ENCODE measurements around the gene DGKZ. TPM values are rescaled to one million over a fixed set of nuclear protein-coding genes. Genes with fewer than 3 reads are reported as not detected.
A peak's percentile ranks its signal among the peaks of the same experiment; 100 is the strongest.

Gene DGKZ
- total and polyA plus RNA-seq, 2 experiments from 2014 or later, result 45.1 to 170 TPM

DNA sequence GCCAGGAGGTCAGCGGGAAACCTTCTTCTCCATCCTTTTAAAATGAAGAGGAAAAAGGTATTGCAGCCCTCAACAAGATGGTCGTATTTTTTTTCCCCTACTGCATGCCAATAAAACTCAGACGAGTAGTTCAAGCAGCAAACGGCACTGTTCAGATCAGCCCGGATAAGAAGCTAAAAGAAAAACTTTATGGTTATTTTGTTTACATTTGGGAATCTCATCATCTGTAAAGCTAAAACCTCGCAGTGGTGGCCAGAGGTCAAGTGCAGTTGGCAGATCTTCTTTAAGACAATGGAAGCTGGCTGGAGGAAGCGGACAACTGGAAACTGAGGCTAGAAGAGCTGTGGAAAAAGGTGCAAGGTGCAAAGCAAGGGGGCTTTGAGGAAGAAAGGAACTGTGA, 75.3 kb downstream of the DGKZ start:
- H3K36me3 Mint-ChIP-seq (ENCODE audit: low read depth), result no peaks in the 10 kb centered on the region
- Histone ChIP-seq H4K20me1 (replicated peaks; ENCODE audit: insufficient read depth) (no peaks in the 10 kb centered on the region), H3K36me3 (ENCODE audit: insufficient read depth) (peaks cover 3% of the 10 kb centered on the region; the same call in 1 of the 2 replicates), H3F3A (replicated peaks; ENCODE audit: low read depth) (no peaks in the 10 kb centered on the region; the same call in 1 of the 2 replicates), H3K4me3 (no peak overlapping the region), H3K79me2 (replicated peaks; ENCODE audit: insufficient read depth) (no peaks in the 10 kb centered on the region), H3K9me2 (ENCODE audit: insufficient read depth) (no peaks in the 10 kb centered on the region), H3K27me3 (ENCODE audit: insufficient read depth) (no peaks in the 10 kb centered on the region), H3K4me2 (no peak overlapping the region), H3K4me1 (ENCODE audit: insufficient read depth) (peaks cover 10% of the 10 kb centered on the region), H2AFZ (no peak overlapping the region), H3K27ac (ENCODE audit: low read depth) (0 out of 2 replicates have a peak overlapping the region, but pooled peaks have one; percentile 45)
- TF ChIP-seq, protein P1, sequence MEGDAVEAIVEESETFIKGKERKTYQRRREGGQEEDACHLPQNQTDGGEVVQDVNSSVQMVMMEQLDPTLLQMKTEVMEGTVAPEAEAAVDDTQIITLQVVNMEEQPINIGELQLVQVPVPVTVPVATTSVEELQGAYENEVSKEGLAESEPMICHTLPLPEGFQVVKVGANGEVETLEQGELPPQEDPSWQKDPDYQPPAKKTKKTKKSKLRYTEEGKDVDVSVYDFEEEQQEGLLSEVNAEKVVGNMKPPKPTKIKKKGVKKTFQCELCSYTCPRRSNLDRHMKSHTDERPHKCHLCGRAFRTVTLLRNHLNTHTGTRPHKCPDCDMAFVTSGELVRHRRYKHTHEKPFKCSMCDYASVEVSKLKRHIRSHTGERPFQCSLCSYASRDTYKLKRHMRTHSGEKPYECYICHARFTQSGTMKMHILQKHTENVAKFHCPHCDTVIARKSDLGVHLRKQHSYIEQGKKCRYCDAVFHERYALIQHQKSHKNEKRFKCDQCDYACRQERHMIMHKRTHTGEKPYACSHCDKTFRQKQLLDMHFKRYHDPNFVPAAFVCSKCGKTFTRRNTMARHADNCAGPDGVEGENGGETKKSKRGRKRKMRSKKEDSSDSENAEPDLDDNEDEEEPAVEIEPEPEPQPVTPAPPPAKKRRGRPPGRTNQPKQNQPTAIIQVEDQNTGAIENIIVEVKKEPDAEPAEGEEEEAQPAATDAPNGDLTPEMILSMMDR (conservative IDR thresholded peaks at IDR 0.05; ENCODE audit: low read depth in 2 of 2), result no peak
- TF ChIP-seq ZNF114 (CRISPR knock-in tag; IDR thresholded peaks at IDR 0.05) (no peak), EZH2phosphoT487 (IDR thresholded peaks at IDR 0.05; ENCODE audit: unreplicated experiment) (no peak), POLR2AphosphoS5 (IDR thresholded peaks at IDR 0.05; ENCODE audit: low read depth) (no peak), NANOG (IDR thresholded peaks at IDR 0.05; ENCODE audit: borderline replicate concordance) (no peak)
- TF ChIP-seq, protein P2, sequence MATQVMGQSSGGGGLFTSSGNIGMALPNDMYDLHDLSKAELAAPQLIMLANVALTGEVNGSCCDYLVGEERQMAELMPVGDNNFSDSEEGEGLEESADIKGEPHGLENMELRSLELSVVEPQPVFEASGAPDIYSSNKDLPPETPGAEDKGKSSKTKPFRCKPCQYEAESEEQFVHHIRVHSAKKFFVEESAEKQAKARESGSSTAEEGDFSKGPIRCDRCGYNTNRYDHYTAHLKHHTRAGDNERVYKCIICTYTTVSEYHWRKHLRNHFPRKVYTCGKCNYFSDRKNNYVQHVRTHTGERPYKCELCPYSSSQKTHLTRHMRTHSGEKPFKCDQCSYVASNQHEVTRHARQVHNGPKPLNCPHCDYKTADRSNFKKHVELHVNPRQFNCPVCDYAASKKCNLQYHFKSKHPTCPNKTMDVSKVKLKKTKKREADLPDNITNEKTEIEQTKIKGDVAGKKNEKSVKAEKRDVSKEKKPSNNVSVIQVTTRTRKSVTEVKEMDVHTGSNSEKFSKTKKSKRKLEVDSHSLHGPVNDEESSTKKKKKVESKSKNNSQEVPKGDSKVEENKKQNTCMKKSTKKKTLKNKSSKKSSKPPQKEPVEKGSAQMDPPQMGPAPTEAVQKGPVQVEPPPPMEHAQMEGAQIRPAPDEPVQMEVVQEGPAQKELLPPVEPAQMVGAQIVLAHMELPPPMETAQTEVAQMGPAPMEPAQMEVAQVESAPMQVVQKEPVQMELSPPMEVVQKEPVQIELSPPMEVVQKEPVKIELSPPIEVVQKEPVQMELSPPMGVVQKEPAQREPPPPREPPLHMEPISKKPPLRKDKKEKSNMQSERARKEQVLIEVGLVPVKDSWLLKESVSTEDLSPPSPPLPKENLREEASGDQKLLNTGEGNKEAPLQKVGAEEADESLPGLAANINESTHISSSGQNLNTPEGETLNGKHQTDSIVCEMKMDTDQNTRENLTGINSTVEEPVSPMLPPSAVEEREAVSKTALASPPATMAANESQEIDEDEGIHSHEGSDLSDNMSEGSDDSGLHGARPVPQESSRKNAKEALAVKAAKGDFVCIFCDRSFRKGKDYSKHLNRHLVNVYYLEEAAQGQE (IDR thresholded peaks at IDR 0.05; ENCODE audit: unreplicated experiment), result no peak
- TF ChIP-seq, protein P3, sequence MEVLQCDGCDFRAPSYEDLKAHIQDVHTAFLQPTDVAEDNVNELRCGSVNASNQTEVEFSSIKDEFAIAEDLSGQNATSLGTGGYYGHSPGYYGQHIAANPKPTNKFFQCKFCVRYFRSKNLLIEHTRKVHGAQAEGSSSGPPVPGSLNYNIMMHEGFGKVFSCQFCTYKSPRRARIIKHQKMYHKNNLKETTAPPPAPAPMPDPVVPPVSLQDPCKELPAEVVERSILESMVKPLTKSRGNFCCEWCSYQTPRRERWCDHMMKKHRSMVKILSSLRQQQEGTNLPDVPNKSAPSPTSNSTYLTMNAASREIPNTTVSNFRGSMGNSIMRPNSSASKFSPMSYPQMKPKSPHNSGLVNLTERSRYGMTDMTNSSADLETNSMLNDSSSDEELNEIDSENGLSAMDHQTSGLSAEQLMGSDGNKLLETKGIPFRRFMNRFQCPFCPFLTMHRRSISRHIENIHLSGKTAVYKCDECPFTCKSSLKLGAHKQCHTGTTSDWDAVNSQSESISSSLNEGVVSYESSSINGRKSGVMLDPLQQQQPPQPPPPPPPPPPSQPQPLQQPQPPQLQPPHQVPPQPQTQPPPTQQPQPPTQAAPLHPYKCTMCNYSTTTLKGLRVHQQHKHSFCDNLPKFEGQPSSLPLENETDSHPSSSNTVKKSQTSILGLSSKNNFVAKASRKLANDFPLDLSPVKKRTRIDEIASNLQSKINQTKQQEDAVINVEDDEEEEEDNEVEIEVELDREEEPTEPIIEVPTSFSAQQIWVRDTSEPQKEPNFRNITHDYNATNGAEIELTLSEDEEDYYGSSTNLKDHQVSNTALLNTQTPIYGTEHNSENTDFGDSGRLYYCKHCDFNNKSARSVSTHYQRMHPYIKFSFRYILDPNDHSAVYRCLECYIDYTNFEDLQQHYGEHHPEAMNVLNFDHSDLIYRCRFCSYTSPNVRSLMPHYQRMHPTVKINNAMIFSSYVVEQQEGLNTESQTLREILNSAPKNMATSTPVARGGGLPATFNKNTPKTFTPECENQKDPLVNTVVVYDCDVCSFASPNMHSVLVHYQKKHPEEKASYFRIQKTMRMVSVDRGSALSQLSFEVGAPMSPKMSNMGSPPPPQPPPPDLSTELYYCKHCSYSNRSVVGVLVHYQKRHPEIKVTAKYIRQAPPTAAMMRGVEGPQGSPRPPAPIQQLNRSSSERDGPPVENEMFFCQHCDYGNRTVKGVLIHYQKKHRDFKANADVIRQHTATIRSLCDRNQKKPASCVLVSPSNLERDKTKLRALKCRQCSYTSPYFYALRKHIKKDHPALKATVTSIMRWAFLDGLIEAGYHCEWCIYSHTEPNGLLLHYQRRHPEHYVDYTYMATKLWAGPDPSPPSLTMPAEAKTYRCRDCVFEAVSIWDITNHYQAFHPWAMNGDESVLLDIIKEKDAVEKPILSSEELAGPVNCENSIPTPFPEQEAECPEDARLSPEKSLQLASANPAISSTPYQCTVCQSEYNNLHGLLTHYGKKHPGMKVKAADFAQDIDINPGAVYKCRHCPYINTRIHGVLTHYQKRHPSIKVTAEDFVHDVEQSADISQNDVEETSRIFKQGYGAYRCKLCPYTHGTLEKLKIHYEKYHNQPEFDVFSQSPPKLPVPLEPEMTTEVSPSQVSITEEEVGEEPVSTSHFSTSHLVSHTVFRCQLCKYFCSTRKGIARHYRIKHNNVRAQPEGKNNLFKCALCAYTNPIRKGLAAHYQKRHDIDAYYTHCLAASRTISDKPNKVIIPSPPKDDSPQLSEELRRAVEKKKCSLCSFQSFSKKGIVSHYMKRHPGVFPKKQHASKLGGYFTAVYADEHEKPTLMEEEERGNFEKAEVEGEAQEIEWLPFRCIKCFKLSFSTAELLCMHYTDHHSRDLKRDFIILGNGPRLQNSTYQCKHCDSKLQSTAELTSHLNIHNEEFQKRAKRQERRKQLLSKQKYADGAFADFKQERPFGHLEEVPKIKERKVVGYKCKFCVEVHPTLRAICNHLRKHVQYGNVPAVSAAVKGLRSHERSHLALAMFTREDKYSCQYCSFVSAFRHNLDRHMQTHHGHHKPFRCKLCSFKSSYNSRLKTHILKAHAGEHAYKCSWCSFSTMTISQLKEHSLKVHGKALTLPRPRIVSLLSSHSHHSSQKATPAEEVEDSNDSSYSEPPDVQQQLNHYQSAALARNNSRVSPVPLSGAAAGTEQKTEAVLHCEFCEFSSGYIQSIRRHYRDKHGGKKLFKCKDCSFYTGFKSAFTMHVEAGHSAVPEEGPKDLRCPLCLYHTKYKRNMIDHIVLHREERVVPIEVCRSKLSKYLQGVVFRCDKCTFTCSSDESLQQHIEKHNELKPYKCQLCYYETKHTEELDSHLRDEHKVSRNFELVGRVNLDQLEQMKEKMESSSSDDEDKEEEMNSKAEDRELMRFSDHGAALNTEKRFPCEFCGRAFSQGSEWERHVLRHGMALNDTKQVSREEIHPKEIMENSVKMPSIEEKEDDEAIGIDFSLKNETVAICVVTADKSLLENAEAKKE (CRISPR knock-in tag; IDR thresholded peaks at IDR 0.05), result no peak
- TF ChIP-seq, protein P4, sequence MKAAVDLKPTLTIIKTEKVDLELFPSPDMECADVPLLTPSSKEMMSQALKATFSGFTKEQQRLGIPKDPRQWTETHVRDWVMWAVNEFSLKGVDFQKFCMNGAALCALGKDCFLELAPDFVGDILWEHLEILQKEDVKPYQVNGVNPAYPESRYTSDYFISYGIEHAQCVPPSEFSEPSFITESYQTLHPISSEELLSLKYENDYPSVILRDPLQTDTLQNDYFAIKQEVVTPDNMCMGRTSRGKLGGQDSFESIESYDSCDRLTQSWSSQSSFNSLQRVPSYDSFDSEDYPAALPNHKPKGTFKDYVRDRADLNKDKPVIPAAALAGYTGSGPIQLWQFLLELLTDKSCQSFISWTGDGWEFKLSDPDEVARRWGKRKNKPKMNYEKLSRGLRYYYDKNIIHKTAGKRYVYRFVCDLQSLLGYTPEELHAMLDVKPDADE (IDR thresholded peaks at IDR 0.05), result no peak
- DNase-seq (ENCODE audit: low spot score) (no peak), ATAC-seq (no peak)
- peaks cover 1% of the 10 kb centered on the region for H3K27me3 Mint-ChIP-seq (ENCODE audit: insufficient read depth, low read depth, poor library complexity)
- no peaks in the 10 kb centered on the region; the same call in 2 of the 3 replicates for H3K9me3 Mint-ChIP-seq
- no peak overlapping the region for H3K27ac Mint-ChIP-seq
- H3K4me3 Mint-ChIP-seq, result no peak overlapping the region
- peaks cover 28% of the 10 kb centered on the region for H3K4me1 Mint-ChIP-seq

All from GM23338 (cell line).